ENCODE measurements around the gene CHKA.

CHKA gene

DNA sequence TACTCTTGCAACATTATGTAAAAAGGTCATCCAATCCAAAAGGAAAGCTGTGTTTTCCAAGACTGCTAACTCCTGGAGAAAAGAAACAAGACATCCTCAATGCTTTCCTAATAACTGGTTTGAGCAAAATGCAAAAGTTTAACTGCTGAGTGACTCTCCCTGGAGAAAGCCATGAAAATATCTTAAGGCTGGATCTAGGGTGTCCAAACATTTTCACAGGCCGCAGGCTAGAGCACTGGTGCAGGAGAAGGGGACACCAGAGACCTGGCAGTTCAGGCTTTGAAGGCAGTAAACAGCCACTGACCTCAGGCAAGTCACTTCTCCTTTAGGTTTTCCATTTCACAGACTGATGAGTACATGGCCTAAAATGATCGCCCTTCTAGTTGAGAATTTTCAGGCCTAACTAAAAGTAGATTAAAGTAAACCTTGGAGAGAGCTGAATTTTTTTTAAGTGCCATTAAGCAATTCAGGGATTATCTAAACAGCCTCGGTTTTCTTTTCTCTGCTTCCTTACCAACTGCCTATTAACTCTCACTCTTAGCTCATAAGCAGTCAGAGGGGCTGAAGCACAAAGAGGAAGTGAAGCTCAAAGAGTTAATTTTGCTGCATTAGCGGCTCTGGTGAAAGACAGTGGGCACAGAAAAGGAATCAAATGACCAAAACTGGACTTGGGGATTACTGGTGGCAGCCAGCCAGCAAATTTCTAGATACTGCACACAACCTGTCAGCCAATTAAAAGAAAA, 2.3 kb downstream of the CHKA start:
- no peaks in the 10 kb centered on the region for H3K27me3 ChIP-seq (ENCODE audit: control insufficient read depth, insufficient read depth, low read length)
- H2AFZ ChIP-seq: no peak overlapping the region
- no peaks in the 10 kb centered on the region for H3K9me3 ChIP-seq (ENCODE audit: control insufficient read depth, low read length)
- no peak overlapping the region for H3K4me2 ChIP-seq (ENCODE audit: low read length)
- no peak for TF ChIP-seq CTCF (IDR thresholded peaks at IDR 0.05)
- H3K4me3 ChIP-seq (ENCODE audit: low read depth, low read length): no peak overlapping the region
- H3K36me3 ChIP-seq (ENCODE audit: control insufficient read depth, insufficient read depth, low read length): no peaks in the 10 kb centered on the region
- H3K79me2 ChIP-seq: peaks cover 3% of the 10 kb centered on the region
- H3K9ac ChIP-seq: no peak overlapping the region
- no peak overlapping the region for H3K27ac ChIP-seq
- H3K4me1 ChIP-seq: peaks cover 2% of the 10 kb centered on the region

GRCh38 chr11:68117853-68118470, 3.2 kb downstream of the CHKA start:
- peaks cover 2% of the 10 kb centered on the region for H3K4me1 ChIP-seq
- H3K9me3 ChIP-seq (ENCODE audit: control insufficient read depth, low read length): no peaks in the 10 kb centered on the region
- H3K27me3 ChIP-seq (ENCODE audit: control insufficient read depth, insufficient read depth, low read length): no peaks in the 10 kb centered on the region
- TF ChIP-seq CTCF (IDR thresholded peaks at IDR 0.05): no peak
- no peak overlapping the region for H3K4me3 ChIP-seq (ENCODE audit: low read depth, low read length)
- peaks cover 3% of the 10 kb centered on the region for H3K79me2 ChIP-seq
- no peaks in the 10 kb centered on the region for H3K36me3 ChIP-seq (ENCODE audit: control insufficient read depth, insufficient read depth, low read length)
- no peak overlapping the region for H3K27ac ChIP-seq
- H3K4me2 ChIP-seq (ENCODE audit: low read length): no peak overlapping the region
- no peak overlapping the region for H3K9ac ChIP-seq
- H2AFZ ChIP-seq: no peak overlapping the region

- no peaks in the 10 kb centered on the region for H3K27me3 ChIP-seq (ENCODE audit: control insufficient read depth, insufficient read depth, low read length)
- no peak for TF ChIP-seq CTCF (IDR thresholded peaks at IDR 0.05)
- H3K4me1 ChIP-seq: peaks cover 2% of the 10 kb centered on the region
- H3K79me2 ChIP-seq: peaks cover 3% of the 10 kb centered on the region
- H2AFZ ChIP-seq: no peak overlapping the region
- no peak overlapping the region for H3K27ac ChIP-seq
- H3K4me3 ChIP-seq (ENCODE audit: low read depth, low read length): no peak overlapping the region
- H3K9me3 ChIP-seq (ENCODE audit: control insufficient read depth, low read length): no peaks in the 10 kb centered on the region
- no peak overlapping the region for H3K4me2 ChIP-seq (ENCODE audit: low read length)
- no peaks in the 10 kb centered on the region for H3K36me3 ChIP-seq (ENCODE audit: control insufficient read depth, insufficient read depth, low read length)
- H3K9ac ChIP-seq: no peak overlapping the region
Measured at GRCh38 chr11:68116974-68117373, 4.2 kb downstream of the CHKA start.

DNA sequence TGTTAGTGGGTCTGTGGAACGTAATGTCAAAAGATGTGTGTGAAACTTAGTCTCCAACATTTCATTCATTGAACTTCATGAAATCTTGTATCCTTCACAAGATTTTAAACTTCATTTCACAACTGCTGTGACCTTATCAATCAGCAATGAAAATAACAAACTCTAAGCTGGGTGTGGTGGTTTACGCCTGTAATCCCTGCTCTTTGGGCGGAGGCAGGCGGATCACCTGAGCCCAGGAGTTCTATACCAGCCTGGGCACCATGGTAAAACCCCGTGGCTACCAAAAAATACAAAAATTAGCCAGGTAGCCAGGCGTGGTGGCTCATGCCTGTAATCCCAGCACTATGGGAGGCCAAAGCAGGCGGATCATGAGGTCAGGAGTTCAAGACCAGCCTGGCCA, 5.1 kb downstream of the CHKA start:
- no peaks in the 10 kb centered on the region for H3K9me3 ChIP-seq (ENCODE audit: control insufficient read depth, low read length)
- no peaks in the 10 kb centered on the region for H3K4me1 ChIP-seq
- no peak overlapping the region for H3K4me2 ChIP-seq (ENCODE audit: low read length)
- no peaks in the 10 kb centered on the region for H3K27me3 ChIP-seq (ENCODE audit: control insufficient read depth, insufficient read depth, low read length)
- H3K27ac ChIP-seq: no peak overlapping the region
- peaks cover 3% of the 10 kb centered on the region for H3K79me2 ChIP-seq
- no peak for TF ChIP-seq CTCF (IDR thresholded peaks at IDR 0.05)
- H2AFZ ChIP-seq: no peak overlapping the region
- no peak overlapping the region for H3K9ac ChIP-seq
- no peak overlapping the region for H3K4me3 ChIP-seq (ENCODE audit: low read depth, low read length)
- no peaks in the 10 kb centered on the region for H3K36me3 ChIP-seq (ENCODE audit: control insufficient read depth, insufficient read depth, low read length)

DNA sequence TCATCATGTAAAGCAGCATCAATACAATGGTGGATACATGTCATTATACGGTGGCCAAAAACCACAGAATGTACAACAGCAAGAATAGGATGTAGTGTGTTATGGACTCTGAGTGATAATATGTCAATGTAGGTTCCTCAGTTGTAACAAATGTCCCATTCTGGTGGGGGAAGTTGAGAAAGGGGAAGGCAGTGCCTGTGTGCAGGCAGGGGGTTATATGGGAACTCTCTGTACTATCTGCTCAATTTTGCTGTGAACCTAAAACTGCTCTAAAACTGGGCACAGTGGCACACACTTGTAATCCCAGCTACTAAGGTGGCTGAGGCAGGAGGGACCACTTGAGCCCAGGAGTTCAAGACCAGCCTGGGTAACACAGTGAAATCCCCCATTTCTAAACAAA, 5.9 kb downstream of the CHKA start:
- Histone ChIP-seq H3K9ac (no peak overlapping the region), H3K27ac (no peak overlapping the region), H3K9me3 (ENCODE audit: control insufficient read depth, low read length) (no peaks in the 10 kb centered on the region), H3K4me3 (ENCODE audit: low read depth, low read length) (no peak overlapping the region), H3K4me1 (no peaks in the 10 kb centered on the region), H3K4me2 (ENCODE audit: low read length) (no peak overlapping the region), H2AFZ (no peak overlapping the region), H3K27me3 (ENCODE audit: control insufficient read depth, insufficient read depth, low read length) (no peaks in the 10 kb centered on the region), H3K79me2 (peaks cover 3% of the 10 kb centered on the region), H3K36me3 (ENCODE audit: control insufficient read depth, insufficient read depth, low read length) (no peaks in the 10 kb centered on the region)
- TF ChIP-seq CTCF (IDR thresholded peaks at IDR 0.05): no peak
